Epithelial cell of esophagus (primary cell): Measurements from ENCODE around the gene HSD17B3.

ENCODE experiments used
- DNase-seq: peaks from one replicate; pipeline ENCODE4 v3.0.0; 2010; ENCODE audit warnings: low read depth
- H3K4me3 ChIP-seq: 2 replicates; pipeline ENCODE4 v1.5.1; 2011; ENCODE audit warnings: mild to moderate bottlenecking, low read length, control low read depth
- CTCF ChIP-seq: IDR thresholded peaks from 2 replicates; pipeline ENCODE4 v1.5.1; 2011; ENCODE audit warnings: low read depth, mild to moderate bottlenecking, low read length, control low read depth, inconsistent platforms; ENCODE audit not compliant: insufficient read depth; ENCODE audit errors: missing control alignments

HSD17B3 gene

DNA sequence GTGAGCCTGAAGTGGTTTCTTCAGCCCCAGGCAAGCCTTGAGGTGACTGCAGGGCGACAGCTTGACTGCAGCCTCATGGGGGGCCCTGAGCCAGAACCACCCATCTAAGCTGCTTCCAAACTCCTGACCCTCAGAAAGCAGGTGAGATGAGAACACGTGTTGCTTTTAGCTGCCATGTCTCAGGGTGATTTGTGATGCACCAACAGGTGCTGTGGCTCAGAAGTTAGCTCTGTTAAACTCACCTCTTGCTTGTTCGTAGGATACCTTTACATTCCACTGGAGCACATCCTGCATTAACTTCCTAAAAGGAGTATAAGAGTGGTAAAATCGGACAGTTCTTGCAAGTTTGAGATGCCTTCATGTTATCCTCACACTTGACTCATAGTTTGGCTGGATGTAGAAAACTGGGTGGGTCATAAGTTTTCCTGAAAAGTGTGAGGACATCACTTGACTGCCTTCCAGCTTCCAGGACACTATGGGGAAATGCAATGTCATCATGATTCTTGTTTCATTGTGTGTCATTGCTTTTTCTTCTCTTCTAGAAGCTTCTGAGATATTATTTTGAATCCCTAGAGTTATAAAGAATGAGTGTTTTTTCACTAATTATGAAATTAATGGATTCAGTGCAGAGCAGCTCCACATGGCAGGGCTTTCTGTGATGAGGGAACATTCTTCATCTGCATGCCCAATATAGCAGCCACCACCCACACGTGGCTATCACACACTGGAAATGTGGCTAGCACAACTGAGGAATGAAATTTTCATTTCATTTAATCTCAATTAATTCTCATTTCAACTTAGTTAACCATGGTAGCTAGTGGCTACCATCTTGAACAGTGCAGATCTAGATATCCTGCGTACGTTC, 92.3 kb downstream of the HSD17B3 start:
- no peak for TF ChIP-seq CTCF
- H3K4me3 ChIP-seq: no peak overlapping the region
- peak; percentile 59 for DNase-seq

DNA sequence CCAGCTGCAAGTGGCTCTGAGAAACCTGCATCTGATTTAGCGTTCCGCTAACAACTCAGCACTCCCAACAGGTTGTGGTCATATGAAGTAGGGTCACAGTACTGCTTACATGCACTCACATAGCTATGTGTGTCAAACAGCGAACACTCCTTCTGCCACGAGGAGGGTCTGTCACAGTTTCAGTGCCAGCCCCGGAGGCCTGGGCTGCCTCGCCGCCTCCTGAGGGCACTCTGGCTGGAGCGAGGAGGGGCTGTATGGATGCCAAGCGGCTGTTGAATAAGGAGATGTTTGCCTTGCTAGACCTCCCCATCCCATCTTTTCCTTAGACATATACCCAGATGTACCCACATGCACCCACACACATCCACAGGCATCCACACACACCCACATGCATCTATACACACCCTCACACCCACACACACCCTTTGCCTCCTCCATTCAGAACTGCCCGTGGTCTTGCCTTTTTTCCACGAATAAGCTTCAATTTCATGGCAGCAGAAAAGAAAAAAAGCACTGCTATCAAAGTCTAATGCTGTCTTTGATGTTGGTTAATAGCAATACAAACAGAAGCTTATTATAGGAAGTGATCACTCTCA, 95.7 kb downstream of the HSD17B3 start:
- DNase-seq: no peak
- no peak for TF ChIP-seq CTCF
- no peak overlapping the region for H3K4me3 ChIP-seq

- DNase-seq: no peak
- TF ChIP-seq CTCF: no peak
- H3K4me3 ChIP-seq: no peak overlapping the region
Observed at GRCh38 chr9:96204853-96205252, 97.1 kb downstream of the HSD17B3 start.

DNA sequence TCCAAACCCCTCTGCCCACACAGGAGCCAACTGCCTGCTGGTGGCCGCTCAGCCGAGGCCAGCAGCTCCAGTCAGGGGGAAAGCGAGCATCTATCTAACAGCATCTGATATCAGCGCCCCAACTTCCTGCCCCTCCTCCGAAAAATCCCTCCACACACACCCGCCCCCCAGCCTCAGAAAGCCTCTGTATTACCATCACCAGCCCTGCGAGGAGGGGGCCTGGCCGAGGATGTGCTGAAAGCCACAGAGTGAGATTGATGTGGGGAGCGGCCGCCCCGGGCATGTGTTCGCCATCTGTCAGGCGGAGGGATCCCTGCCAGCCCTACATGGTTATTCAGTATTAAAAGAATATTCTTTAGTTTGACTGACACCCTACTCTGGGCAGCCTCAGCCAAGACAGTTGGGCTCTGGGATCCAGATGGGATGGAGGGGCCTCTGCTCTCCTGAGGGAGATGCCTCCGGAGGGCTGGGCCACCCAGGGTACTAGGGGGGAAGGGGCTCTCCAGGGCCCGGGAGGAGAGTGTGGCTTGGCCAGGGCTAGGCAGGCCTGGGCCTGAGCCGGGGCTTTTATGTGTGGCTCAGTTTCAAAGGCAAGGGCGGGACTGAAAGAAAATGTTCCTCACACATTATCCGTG, 98.0 kb downstream of the HSD17B3 start:
- no peak overlapping the region for H3K4me3 ChIP-seq
- no peak for DNase-seq
- TF ChIP-seq CTCF: no peak

DNA sequence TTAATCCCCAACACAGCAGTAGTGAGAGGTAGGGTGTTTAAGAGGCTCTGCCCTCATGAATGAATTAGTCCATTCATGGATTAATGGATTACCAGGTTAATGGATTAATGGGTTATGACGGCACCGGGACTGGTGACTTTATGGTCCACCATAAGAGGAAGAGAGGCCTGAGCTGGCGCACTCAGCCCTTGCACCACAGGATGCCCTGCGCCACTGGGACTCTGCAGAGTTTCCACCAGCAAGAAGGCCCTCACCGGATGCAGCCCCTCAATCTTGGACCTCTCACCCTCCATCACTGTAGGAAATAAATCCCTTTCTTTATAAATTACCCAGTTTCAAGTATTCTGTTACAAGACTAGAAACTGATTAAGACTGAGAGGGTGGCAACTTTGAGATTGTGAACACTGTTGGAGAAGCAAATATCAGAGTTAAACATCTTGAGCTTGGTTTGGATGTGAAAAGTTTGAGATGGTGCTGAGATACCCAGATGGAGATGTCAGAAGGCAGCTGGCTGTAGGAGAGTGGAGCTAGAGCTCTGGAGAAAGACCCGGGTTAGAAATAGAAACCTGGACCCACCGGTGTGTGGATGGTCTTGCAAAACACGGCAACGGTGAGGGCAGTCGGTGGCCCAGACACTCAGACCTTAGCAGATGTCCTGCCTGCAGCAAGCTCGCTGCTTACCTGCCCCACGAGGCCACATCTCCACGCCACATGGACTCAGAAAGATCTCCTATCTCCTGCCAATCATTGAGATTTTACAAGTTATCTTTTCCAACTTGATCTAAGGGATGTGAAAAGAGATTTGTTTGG, 98.8 kb downstream of the HSD17B3 start:
- H3K4me3 ChIP-seq: no peak overlapping the region
- no peak for TF ChIP-seq CTCF
- DNase-seq: no peak

DNA sequence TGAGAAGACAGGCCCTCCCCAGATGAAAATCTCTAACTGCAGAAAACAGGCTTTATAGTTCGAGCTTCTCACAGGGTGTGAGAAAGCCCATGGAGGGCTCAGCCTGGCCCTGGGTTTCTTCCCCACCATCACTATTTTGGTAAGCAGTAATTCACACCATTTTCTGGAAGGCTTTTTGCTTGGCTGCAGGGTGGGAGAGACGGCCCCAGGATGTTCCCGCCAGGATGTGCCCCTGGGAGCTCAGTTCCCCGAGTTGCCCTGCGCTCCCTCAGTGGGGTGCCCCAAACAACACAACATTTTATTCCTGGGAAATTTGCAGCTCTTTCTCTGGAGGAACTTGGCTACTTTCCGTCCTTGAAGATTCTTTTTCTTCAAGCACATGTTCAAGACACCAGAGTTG, 100.8 kb downstream of the HSD17B3 start:
- no peak for TF ChIP-seq CTCF
- no peak overlapping the region for H3K4me3 ChIP-seq
- DNase-seq: no peak
